HG02798 (cell line): ENCODE measurements around the gene LEKR1.
"Not testable (repeated sequence)": the region's sequence is repeated elsewhere in the genome, so short reads cannot be mapped to it uniquely, and the experiment has no call there.

Experiments
- ATAC-seq: cut with Tn5 transposase; IDR thresholded peaks from one replicate; pipeline ENCODE4 v1.9.1; 2021; ENCODE audit warnings: mild to moderate bottlenecking; ENCODE audit not compliant: unreplicated experiment, poor library complexity

Gene LEKR1

GRCh38 chr3:156897851-156898250 lies 71.7 kb downstream of the LEKR1 start:
- not testable (repeated sequence) for ATAC-seq

- ATAC-seq, result no peak
These were observed 72.2 kb downstream of the LEKR1 start for GRCh38 chr3:156898296-156898880.

DNA sequence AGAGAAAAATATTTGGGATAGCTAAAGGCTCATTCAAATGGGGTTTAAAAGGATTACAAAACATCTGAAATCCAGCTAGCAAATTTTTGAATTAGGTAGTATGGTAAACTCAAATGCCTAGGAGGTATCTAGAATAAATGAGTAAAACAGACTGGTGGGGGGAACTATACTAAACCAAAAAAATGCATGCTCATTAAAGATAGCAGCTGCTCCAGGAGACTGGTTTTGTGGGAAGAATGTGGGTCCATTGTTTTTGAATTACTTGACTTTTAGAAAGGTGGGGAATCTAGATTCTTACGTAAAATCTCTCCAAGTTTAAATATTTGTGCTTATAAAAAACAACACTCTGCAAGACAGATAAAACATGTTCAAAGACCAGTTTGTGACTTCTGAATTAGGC lies 73.8 kb downstream of the LEKR1 start:
- ATAC-seq, result no peak

GRCh38 chr3:156902916-156903315 lies 76.8 kb downstream of the LEKR1 start:
- ATAC-seq, result no peak

- ATAC-seq, result no peak
These were observed 80.1 kb downstream of the LEKR1 start for GRCh38 chr3:156906275-156906674.

GRCh38 chr3:156908398-156908797 lies 82.2 kb downstream of the LEKR1 start:
- ATAC-seq, result no peak

- ATAC-seq, result no peak
These were observed 83.9 kb downstream of the LEKR1 start for GRCh38 chr3:156910022-156910421.

- not testable (repeated sequence) for ATAC-seq
These were observed 84.7 kb downstream of the LEKR1 start for GRCh38 chr3:156910831-156911230.

- not testable (repeated sequence) for ATAC-seq
These were observed 88.1 kb downstream of the LEKR1 start for GRCh38 chr3:156914300-156914699.

GRCh38 chr3:156915372-156915771 lies 89.2 kb downstream of the LEKR1 start:
- ATAC-seq, result no peak

DNA sequence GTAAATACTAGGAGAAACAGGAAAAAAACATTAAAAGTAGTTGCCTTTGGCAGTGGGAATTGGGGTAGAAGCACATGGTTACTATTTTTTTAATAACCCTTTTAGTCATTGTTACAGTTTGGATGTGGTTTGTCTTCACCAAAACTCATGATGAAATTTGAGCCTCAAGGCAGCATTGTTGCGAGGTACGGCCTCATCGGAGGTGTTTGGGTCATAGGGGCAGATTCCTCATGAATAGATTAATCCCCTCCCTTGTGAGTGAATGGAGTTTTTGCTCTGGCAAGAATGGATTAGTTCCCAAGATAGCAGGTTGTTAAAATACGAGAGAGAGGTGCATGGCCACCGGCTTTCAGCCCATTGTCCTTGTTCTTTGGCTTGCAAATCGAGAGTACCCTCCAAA lies 92.6 kb downstream of the LEKR1 start:
- ATAC-seq, result no peak

DNA sequence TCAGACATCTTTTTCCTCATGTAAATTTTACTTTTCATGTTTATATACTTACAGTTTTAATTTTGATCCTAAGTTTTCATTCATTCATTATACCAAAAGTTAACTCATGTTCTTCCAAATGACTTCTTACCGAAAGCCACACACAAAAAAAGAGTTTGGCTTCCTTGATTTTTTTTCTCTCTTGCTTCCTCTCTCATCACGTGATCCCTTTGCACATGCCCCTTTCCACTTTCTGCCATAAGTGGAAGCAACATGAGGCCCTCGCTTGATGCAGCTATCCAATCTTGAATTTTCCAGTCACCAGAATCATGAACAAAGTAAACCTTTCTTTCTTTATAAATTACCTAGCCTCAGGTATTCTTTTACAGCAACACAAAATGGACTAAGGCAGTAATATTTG lies 93.7 kb downstream of the LEKR1 start:
- no peak for ATAC-seq

DNA sequence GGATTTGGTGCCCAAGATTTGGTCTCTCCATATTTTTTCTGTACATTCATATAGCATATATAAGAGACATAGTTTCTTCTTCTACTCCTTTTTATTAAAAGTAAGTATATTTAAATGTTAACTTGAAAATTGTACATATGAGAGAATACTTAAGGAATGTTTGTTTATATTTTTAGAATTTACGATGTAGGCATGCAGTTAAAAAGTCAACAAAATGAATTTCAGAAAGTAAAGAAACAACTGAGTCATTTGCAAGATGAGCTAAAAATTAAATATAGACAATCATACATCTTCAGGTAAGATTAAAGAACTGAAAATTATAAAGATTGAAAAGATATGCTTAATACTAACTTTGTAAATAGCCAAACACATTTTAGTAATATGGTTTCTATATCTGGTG lies 94.2 kb downstream of the LEKR1 start:
- ATAC-seq, result no peak

GRCh38 chr3:156923349-156923748 lies 97.2 kb downstream of the LEKR1 start:
- ATAC-seq, result no peak

DNA sequence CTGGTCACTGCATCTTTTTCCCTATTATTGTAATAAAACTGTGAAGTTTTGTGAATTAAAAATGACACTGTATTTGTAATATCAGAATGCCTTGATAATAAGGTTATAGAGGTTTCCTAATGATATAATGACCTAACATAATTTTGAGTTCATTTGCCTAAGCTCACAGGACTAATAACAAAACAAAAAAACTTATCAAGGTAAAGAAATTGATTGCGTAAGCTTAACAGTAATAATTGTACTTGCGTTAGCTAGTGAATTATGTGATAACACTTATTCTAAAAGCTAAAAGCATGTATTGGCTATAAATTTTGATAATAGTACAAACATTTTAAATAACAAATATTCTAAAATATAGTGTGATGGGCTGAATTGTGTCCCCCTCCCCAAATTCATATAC lies 112.6 kb downstream of the LEKR1 start:
- no peak for ATAC-seq

GRCh38 chr3:156939315-156939714 lies 113.2 kb downstream of the LEKR1 start:
- no peak for ATAC-seq

GRCh38 chr3:156941311-156941710 lies 115.2 kb downstream of the LEKR1 start:
- ATAC-seq, result no peak

- ATAC-seq, result no peak
These were observed 122.5 kb downstream of the LEKR1 start for GRCh38 chr3:156948402-156949210.

DNA sequence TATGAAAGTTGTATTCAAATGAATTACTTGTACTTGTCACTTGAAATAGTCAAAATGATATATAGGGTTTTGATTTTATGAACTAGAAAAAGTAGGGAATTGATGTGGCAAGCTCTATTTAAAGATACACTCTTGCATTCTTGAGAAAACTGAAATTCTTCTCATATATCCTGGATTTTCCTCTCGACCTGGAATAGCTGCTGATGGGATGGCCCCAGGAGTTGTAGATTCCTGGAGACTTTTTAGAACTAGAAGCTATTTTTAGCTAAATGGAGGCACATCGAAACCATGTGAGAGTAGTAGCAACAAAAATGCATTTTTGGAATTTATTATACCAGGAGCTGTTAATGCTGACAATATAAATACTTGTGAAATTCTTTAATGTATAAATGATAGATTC lies 125.9 kb downstream of the LEKR1 start:
- no peak for ATAC-seq

DNA sequence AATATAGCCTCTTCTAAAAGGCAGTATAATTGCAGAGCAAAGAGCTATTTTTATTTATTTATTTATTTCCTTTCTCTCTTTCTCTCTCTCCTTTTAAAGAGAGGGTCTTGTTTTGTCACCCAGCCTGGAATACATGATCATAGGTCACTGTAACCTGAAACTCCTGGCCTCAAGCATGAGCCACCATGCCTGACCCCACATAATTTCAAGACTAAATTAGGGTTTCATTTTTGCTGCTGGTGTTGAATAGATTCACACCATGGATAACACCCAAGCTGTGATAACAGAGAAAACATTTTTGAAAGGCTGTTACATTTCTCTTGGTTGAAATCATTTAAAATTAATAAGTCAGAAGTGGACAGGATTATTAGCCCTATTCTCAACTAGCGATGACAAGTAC lies 131.6 kb downstream of the LEKR1 start:
- no peak for ATAC-seq

DNA sequence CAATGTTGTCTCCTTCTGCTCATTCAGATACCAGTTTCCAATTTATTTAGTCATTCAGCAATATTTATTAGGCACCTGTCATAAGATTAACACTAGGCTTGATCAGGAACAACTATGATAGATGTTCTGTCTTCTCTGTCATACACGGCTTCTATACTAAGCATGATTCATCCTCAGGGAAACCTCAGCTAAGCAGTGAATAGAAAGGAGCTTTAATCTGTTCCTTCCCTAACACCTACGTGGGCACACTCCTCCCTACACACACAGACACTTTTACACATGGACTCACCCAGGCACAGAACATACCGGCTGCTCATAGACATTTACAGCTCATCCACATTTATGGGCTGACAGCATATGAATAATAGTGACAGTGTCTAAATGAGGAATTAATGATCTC lies 136.9 kb downstream of the LEKR1 start:
- ATAC-seq, result no peak

DNA sequence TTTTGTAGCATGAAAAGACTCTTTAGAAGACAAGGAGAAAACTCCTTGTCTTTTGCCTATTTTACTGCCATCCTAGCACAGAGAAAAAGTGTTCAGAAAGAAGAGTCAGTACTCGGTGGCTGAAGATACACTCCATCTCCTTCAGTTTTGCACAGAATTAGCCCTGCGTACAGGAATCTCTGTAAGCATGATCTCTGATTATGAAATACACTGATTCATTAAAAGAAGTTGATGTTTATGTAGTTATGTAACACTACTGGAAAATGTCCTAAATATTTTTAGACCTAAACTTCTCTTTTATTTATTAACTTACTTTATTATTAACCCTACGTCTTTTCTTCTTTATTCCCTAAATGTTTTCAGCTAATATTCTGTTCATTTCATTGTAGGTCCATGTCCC lies 138.4 kb downstream of the LEKR1 start:
- ATAC-seq, result no peak
